ENCODE measurements around the gene DTNBP1. TPM values are rescaled to one million over a fixed set of nuclear protein-coding genes. Genes with fewer than 3 reads are reported as not detected.

DTNBP1 gene
- total RNA-seq, 1 experiment from 2014 or later = 13.5 TPM

DNA sequence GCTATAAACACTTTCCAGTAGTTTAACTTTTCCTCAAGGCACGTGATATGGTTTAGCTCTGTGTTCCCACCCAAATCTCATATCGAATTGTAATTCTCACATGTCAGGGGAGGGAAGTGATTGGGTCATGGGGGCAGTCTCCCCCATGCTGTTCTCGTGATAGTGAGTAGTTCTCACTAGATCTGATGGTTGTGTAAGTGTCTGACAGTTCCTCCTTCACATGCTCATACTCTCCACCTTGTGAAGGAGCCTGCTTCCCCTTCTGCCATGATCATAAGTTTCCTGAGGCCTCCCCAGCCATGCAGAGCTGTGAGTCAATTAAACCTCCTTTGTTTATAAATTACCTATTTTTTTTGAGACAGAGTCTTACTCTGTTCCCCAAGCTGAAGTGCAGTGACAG, 127.9 kb downstream of the DTNBP1 start:
- no peaks in the 10 kb centered on the region for H3K9me3 Mint-ChIP-seq (ENCODE audit: unreplicated experiment)
- peaks cover 13% of the 10 kb centered on the region for H3K4me1 Mint-ChIP-seq (ENCODE audit: insufficient read depth, unreplicated experiment)
- no peak for DNase-seq (ENCODE audit: unreplicated experiment)
- POLR2A ChIA-PET = interaction anchor here (0.5 to 0.9 kb wide), 2 partner anchors 13 to 15 kb away, joined by 3 read pairs; no protein-coding TSS in a partner anchor
- CTCF ChIA-PET = interaction anchor here (0.6 to 1.0 kb wide), 2 partner anchors 86 to 88 kb away, joined by 3 read pairs; no protein-coding TSS in a partner anchor
- H3K4me3 Mint-ChIP-seq (ENCODE audit: unreplicated experiment) = no peak overlapping the region
- no peaks in the 10 kb centered on the region for H3K27me3 Mint-ChIP-seq (ENCODE audit: insufficient read depth, unreplicated experiment)
- H3K36me3 Mint-ChIP-seq (ENCODE audit: insufficient read depth, unreplicated experiment) = peaks cover 16% of the 10 kb centered on the region
- TF ChIP-seq, protein P1, sequence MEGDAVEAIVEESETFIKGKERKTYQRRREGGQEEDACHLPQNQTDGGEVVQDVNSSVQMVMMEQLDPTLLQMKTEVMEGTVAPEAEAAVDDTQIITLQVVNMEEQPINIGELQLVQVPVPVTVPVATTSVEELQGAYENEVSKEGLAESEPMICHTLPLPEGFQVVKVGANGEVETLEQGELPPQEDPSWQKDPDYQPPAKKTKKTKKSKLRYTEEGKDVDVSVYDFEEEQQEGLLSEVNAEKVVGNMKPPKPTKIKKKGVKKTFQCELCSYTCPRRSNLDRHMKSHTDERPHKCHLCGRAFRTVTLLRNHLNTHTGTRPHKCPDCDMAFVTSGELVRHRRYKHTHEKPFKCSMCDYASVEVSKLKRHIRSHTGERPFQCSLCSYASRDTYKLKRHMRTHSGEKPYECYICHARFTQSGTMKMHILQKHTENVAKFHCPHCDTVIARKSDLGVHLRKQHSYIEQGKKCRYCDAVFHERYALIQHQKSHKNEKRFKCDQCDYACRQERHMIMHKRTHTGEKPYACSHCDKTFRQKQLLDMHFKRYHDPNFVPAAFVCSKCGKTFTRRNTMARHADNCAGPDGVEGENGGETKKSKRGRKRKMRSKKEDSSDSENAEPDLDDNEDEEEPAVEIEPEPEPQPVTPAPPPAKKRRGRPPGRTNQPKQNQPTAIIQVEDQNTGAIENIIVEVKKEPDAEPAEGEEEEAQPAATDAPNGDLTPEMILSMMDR (IDR thresholded peaks at IDR 0.05; ENCODE audit: unreplicated experiment) = no peak
- no peak overlapping the region for H3K27ac Mint-ChIP-seq (ENCODE audit: low read depth, unreplicated experiment)
- intact Hi-C loops (cut with micrococcal nuclease) = no loop called here
- BruUV-seq (replicated peaks) = no TSS peak

DNA sequence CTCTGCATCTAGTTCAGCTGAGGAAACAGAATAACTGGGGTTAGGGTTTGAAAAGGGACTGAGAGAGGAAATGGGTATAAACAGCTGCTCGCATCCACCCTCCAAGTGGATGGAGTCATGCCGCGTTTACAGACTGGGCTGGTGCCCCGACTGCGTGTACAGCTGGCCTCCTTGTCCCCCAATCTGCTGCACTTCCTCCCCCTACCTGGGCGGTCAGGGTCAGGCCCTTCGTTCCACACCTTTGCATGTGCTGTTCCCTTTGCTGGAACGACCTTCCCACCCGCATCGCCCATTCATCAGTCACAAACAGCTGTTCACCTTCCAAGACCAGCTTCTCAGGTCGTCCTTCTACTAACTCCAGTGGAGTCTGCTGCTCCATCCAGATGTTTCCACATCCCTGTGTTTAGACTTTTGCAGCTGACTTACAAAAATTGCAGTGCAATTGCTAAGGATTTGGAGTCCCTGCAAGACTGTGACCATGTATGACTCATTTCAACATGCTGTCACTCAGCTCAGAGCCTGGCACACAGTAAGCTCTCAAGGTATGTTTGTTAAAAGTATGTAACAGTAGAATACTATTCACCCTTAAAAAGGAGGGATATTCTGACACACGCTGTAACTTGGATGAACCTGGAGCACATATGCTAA, 129.3 kb downstream of the DTNBP1 start:
- Mint-ChIP-seq H3K27me3 (ENCODE audit: insufficient read depth, unreplicated experiment) (no peaks in the 10 kb centered on the region), H3K4me1 (ENCODE audit: insufficient read depth, unreplicated experiment) (peaks cover 7% of the 10 kb centered on the region), H3K36me3 (ENCODE audit: insufficient read depth, unreplicated experiment) (peaks cover 9% of the 10 kb centered on the region), H3K27ac (ENCODE audit: low read depth, unreplicated experiment) (peak overlapping the region; percentile 44), H3K9me3 (ENCODE audit: unreplicated experiment) (no peaks in the 10 kb centered on the region), H3K4me3 (ENCODE audit: unreplicated experiment) (no peak overlapping the region)
- peak; percentile 6 for DNase-seq (ENCODE audit: unreplicated experiment)
- intact Hi-C loops (cut with micrococcal nuclease) = no loop called here
- CTCF ChIA-PET = interaction anchor here (0.5 kb wide), 1 partner anchor 420 kb away, joined by 4 read pairs; no protein-coding TSS in a partner anchor
- BruUV-seq (replicated peaks) = no TSS peak
- TF ChIP-seq, protein P1 (IDR thresholded peaks at IDR 0.05; ENCODE audit: unreplicated experiment) = no peak
- POLR2A ChIA-PET = interaction anchor here (0.8 kb wide), 1 partner anchor 11 kb away, joined by 3 read pairs; no protein-coding TSS in a partner anchor

DNA sequence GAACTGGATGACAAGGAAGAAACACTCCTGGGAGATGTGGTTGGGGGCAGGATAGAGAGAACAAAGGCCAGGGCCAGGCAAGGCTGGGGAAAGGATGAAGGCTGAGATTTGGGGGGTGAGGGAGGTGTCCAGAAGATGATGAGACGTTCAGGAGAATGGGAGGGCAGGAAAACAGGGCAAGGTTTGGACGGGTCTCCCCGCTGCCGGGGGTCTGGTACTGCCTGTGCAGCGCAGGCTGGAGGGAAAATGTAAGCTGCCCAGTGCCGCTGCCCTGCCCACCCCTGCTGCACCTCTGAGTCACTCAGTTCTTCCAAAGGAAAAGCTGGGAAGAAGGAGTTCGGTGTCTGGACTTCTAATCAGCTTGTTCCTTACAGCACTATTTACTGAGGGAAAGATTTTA, 130.9 kb downstream of the DTNBP1 start:
- no peaks in the 10 kb centered on the region for H3K27me3 Mint-ChIP-seq (ENCODE audit: insufficient read depth, unreplicated experiment)
- H3K27ac Mint-ChIP-seq (ENCODE audit: low read depth, unreplicated experiment) = peak overlapping the region; percentile 14
- ChIA-PET CTCF (no interaction called here), POLR2A (no interaction called here)
- peaks cover 9% of the 10 kb centered on the region for H3K36me3 Mint-ChIP-seq (ENCODE audit: insufficient read depth, unreplicated experiment)
- no peak for DNase-seq (ENCODE audit: unreplicated experiment)
- H3K4me1 Mint-ChIP-seq (ENCODE audit: insufficient read depth, unreplicated experiment) = peaks cover 7% of the 10 kb centered on the region
- no peak overlapping the region for H3K4me3 Mint-ChIP-seq (ENCODE audit: unreplicated experiment)
- intact Hi-C loops (cut with micrococcal nuclease) = no loop called here
- BruUV-seq (replicated peaks) = no TSS peak
- no peaks in the 10 kb centered on the region for H3K9me3 Mint-ChIP-seq (ENCODE audit: unreplicated experiment)
- TF ChIP-seq, protein P1 (IDR thresholded peaks at IDR 0.05; ENCODE audit: unreplicated experiment) = no peak

DNA sequence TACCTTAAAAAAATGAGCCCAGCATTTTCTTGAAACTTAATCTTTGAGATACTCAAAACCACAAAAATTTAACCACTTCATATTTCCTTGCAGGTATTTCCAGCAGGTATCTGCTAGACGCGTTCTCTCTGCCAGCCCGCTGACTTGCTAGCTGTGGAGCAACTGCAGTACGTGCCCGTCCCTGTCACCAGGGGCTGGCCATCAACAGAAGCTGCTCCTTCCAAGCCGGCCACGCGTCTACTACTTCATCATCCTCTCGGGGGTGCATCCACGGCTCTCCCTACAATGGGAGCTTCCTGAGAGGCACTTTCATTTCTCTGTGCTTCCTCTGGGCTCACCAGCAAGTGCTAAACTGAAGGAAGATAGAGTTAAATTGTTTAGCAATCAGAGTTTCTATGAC, 132.4 kb downstream of the DTNBP1 start:
- Mint-ChIP-seq H3K9me3 (ENCODE audit: unreplicated experiment) (no peaks in the 10 kb centered on the region), H3K36me3 (ENCODE audit: insufficient read depth, unreplicated experiment) (peaks cover 15% of the 10 kb centered on the region), H3K4me1 (ENCODE audit: insufficient read depth, unreplicated experiment) (peaks cover 13% of the 10 kb centered on the region), H3K27ac (ENCODE audit: low read depth, unreplicated experiment) (no peak overlapping the region), H3K27me3 (ENCODE audit: insufficient read depth, unreplicated experiment) (no peaks in the 10 kb centered on the region), H3K4me3 (ENCODE audit: unreplicated experiment) (no peak overlapping the region)
- TF ChIP-seq, protein P1 (IDR thresholded peaks at IDR 0.05; ENCODE audit: unreplicated experiment) = no peak
- no TSS peak for BruUV-seq (replicated peaks)
- DNase-seq (ENCODE audit: unreplicated experiment) = no peak
- POLR2A ChIA-PET = interaction anchor here (0.7 kb wide), 1 partner anchor 78 kb away, joined by 4 read pairs; no protein-coding TSS in a partner anchor
- intact Hi-C loops (cut with micrococcal nuclease) = no loop called here
- CTCF ChIA-PET = no interaction called here
